ENCODE measurements around the gene DERA. TPM values are rescaled to one million over a fixed set of nuclear protein-coding genes. Genes with fewer than 3 reads are reported as not detected.

Gene DERA
- total RNA-seq, 1 experiment from 2014 or later = 40.8 TPM

DNA sequence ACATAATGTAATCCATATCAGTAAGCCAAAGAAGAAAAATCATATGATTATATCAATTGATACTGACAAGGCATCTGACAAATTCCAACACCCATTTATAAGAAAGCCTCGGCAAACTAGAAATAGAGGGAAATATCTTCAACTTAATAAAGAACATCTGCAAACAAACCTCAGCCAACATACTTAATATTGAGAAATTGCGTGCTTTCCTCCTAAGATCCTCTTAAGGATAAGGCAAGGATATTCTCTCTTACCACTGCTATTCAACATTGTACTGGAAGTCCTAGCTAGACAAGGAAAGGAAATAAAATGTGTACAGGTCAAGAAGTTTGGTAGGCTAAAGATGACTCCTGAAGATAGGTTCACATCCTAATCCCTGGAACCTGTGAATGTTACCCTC is 115.9 kb downstream of the DERA start:
- H3K9me3 Mint-ChIP-seq (ENCODE audit: unreplicated experiment) = no peaks in the 10 kb centered on the region
- BruUV-seq (replicated peaks) = no TSS peak
- intact Hi-C loops (cut with micrococcal nuclease) = no loop called here
- no peak overlapping the region for H3K4me3 Mint-ChIP-seq (ENCODE audit: unreplicated experiment)
- H3K27me3 Mint-ChIP-seq (ENCODE audit: insufficient read depth, unreplicated experiment) = no peaks in the 10 kb centered on the region
- no peaks in the 10 kb centered on the region for H3K4me1 Mint-ChIP-seq (ENCODE audit: insufficient read depth, unreplicated experiment)
- CTCF ChIA-PET = interaction anchor here (0.6 kb wide), 1 partner anchor 8 kb away, joined by 3 read pairs; no protein-coding TSS in a partner anchor
- POLR2A ChIA-PET = no interaction called here
- H3K27ac Mint-ChIP-seq (ENCODE audit: low read depth, unreplicated experiment) = no peak overlapping the region
- DNase-seq (ENCODE audit: unreplicated experiment) = no peak
- TF ChIP-seq CTCF (IDR thresholded peaks at IDR 0.05; ENCODE audit: unreplicated experiment) = no peak
- H3K36me3 Mint-ChIP-seq (ENCODE audit: insufficient read depth, unreplicated experiment) = peaks cover 7% of the 10 kb centered on the region

DNA sequence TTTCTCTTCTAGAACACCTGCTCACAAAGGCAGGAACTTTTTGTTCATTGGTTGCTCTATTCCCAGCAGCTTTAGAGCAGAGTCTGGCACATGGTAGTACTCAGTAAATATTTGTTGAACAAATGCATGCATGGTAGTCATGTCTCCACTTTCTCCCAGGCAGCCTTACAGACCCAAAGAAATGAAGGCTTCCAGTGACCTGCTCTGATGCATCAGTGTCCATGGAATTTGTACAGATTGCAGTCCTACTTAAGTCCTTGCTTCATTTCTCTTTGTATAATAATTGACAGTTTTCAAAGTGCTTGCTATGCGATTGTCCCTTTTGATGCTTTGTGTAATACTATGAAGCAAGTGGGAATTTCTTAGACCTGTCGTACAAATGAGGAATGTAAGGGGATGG is 119.6 kb downstream of the DERA start:
- DNase-seq (ENCODE audit: unreplicated experiment) = no peak
- H3K4me3 Mint-ChIP-seq (ENCODE audit: unreplicated experiment) = no peak overlapping the region
- CTCF ChIA-PET = interaction anchor here (0.6 kb wide), 1 partner anchor 66 kb away, joined by 3 read pairs; no protein-coding TSS in a partner anchor
- no peaks in the 10 kb centered on the region for H3K4me1 Mint-ChIP-seq (ENCODE audit: insufficient read depth, unreplicated experiment)
- no TSS peak for BruUV-seq (replicated peaks)
- H3K36me3 Mint-ChIP-seq (ENCODE audit: insufficient read depth, unreplicated experiment) = peaks cover 12% of the 10 kb centered on the region
- no peak for TF ChIP-seq CTCF (IDR thresholded peaks at IDR 0.05; ENCODE audit: unreplicated experiment)
- intact Hi-C loops (cut with micrococcal nuclease) = no loop called here
- H3K9me3 Mint-ChIP-seq (ENCODE audit: unreplicated experiment) = no peaks in the 10 kb centered on the region
- H3K27ac Mint-ChIP-seq (ENCODE audit: low read depth, unreplicated experiment) = no peak overlapping the region
- no peaks in the 10 kb centered on the region for H3K27me3 Mint-ChIP-seq (ENCODE audit: insufficient read depth, unreplicated experiment)
- POLR2A ChIA-PET = no interaction called here

DNA sequence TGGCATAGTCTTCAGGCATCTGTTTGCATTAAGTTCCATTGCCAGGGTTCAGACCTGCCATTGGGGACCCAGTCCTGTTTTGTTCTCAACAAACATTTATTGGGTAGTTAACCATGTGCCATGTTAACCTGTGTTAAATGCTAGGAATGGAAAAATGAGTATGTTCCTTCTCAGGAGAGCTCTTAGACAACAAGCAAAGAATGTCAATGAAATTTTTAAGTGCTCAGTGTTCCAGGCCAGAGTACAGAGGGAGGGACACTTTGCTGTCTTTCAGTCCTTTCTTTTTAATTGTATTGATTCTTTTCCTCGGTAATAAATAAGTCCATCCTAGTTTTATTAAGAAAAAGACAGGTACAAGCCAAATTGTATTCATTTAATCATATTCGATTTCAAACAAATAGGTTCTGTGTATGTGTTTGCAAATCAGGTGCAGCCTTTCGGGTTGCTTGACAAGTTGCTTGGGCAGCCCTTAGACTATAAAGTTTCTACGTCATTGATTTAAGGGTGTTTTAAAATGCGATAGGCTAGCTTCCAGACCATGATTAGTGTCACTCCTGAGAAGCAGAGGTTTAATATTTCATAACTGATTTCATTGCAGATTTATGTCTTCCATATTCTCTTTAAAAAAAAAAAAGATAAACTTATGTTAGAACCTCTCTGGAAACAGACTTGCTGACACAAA is 123.1 kb downstream of the DERA start:
- Mint-ChIP-seq H3K27me3 (ENCODE audit: insufficient read depth, unreplicated experiment) (no peaks in the 10 kb centered on the region), H3K27ac (ENCODE audit: low read depth, unreplicated experiment) (no peak overlapping the region), H3K36me3 (ENCODE audit: insufficient read depth, unreplicated experiment) (peaks cover 24% of the 10 kb centered on the region), H3K4me1 (ENCODE audit: insufficient read depth, unreplicated experiment) (no peaks in the 10 kb centered on the region), H3K9me3 (ENCODE audit: unreplicated experiment) (no peaks in the 10 kb centered on the region), H3K4me3 (ENCODE audit: unreplicated experiment) (no peak overlapping the region)
- ChIA-PET POLR2A (no interaction called here), CTCF (interaction anchor here (0.5 kb wide), 1 partner anchor 20 kb away, joined by 3 read pairs; no protein-coding TSS in a partner anchor)
- TF ChIP-seq CTCF (IDR thresholded peaks at IDR 0.05; ENCODE audit: unreplicated experiment) = no peak
- intact Hi-C loops (cut with micrococcal nuclease) = no loop called here
- no TSS peak for BruUV-seq (replicated peaks)
- no peak for DNase-seq (ENCODE audit: unreplicated experiment)

GRCh38 chr12:16036073-16036472 is 124.9 kb downstream of the DERA start:
- Mint-ChIP-seq H3K27me3 (ENCODE audit: insufficient read depth, unreplicated experiment) (no peaks in the 10 kb centered on the region), H3K36me3 (ENCODE audit: insufficient read depth, unreplicated experiment) (peaks cover 27% of the 10 kb centered on the region), H3K4me3 (ENCODE audit: unreplicated experiment) (no peak overlapping the region), H3K4me1 (ENCODE audit: insufficient read depth, unreplicated experiment) (no peaks in the 10 kb centered on the region), H3K27ac (ENCODE audit: low read depth, unreplicated experiment) (no peak overlapping the region), H3K9me3 (ENCODE audit: unreplicated experiment) (no peaks in the 10 kb centered on the region)
- ChIA-PET CTCF (interaction anchor here (0.7 to 1.0 kb wide), 2 partner anchors 9 to 87 kb away, joined by 3 to 5 read pairs; no protein-coding TSS in a partner anchor), POLR2A (no interaction called here)
- TF ChIP-seq CTCF (IDR thresholded peaks at IDR 0.05; ENCODE audit: unreplicated experiment) = no peak
- no peak for DNase-seq (ENCODE audit: unreplicated experiment)
- BruUV-seq (replicated peaks) = no TSS peak
- intact Hi-C loops (cut with micrococcal nuclease) = no loop called here

All from MCF 10A (cell line).